Measurements from ENCODE around the gene CLK2. TPM values are rescaled to one million over a fixed set of nuclear protein-coding genes. Genes with fewer than 3 reads are reported as not detected.

CLK2 gene
- total and polyA plus RNA-seq, 9 of the 15 experiments (the other 6 are each of a cell fraction or from before 2014, with no cell fraction given): 13.5 to 81.4 (median 39.6) TPM

GRCh38 chr1:155268630-155269029 is 4.7 kb downstream of the CLK2 start (continued):
- no peak for TF ChIP-seq PBX2 (CRISPR knock-in tag; IDR thresholded peaks at IDR 0.05; ENCODE audit: low read depth)
- TF ChIP-seq PBX2 (tag; conservative IDR thresholded peaks at IDR 0.05; ENCODE audit: low read depth): no peak
- TF ChIP-seq TAF9B (IDR thresholded peaks at IDR 0.05; ENCODE audit: partially characterized antibody): no peak
- no peak for TF ChIP-seq FOXP1 (CRISPR knock-in tag; IDR thresholded peaks at IDR 0.05)
- no peak for TF ChIP-seq HMG20A (CRISPR knock-in tag; conservative IDR thresholded peaks at IDR 0.05)
- TF ChIP-seq EWSR1 (IDR thresholded peaks at IDR 0.05; ENCODE audit: borderline replicate concordance, low read depth, partially characterized antibody): no peak
- no peak for TF ChIP-seq KLF6 (CRISPR knock-in tag; IDR thresholded peaks at IDR 0.05; ENCODE audit: borderline replicate concordance)
- no peak for TF ChIP-seq CREBBP (IDR thresholded peaks at IDR 0.05; ENCODE audit: low read depth, low read length)
- TF ChIP-seq VEZF1 (CRISPR knock-in tag; IDR thresholded peaks at IDR 0.05): no peak
- TF ChIP-seq NCOA4 (IDR thresholded peaks at IDR 0.05; ENCODE audit: partially characterized antibody): no peak
- no peak for TF ChIP-seq KAT2B (IDR thresholded peaks at IDR 0.05; ENCODE audit: low read depth, low read length)
- TF ChIP-seq PKNOX1 (IDR thresholded peaks at IDR 0.05): no peak
- TF ChIP-seq ZNF551 (CRISPR knock-in tag; IDR thresholded peaks at IDR 0.05): no peak
- no peak for TF ChIP-seq KLF10 (CRISPR knock-in tag; IDR thresholded peaks at IDR 0.05)
- TF ChIP-seq CHD2 (IDR thresholded peaks at IDR 0.05; ENCODE audit: low read depth, low read length): no peak
